Measurements from ENCODE around the gene ADARB2.

ADARB2 gene

DNA sequence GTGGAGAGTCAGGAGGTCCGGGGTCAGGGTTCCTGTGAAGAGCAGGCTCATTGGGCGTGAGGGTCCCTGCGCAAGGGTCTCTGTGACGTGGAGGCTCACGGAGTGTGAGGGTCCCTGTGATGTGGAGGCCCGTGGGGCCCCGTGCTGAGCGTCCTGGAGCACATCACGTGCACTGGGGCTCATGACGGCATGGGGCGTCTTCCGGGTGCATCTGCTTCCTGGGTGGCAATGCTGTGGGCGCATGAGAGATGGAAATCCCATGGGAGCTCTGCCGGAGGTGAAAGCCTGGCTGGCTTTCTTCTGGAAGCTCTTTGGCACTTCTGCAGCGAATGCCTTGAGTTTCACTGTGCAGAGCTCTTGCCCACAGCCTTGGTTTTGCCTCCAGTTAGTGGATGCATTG is 609.7 kb downstream of the ADARB2 start:
- Histone ChIP-seq H3K36me3 (ENCODE audit: insufficient read depth, low read length) (peaks cover 11% of the 10 kb centered on the region), H3K9ac (ENCODE audit: low read depth, low read length) (no peak overlapping the region), H3K4me1 (ENCODE audit: insufficient read depth, low read length) (no peaks in the 10 kb centered on the region), H3K9me3 (ENCODE audit: control insufficient read depth, insufficient read depth, low read length) (no peaks in the 10 kb centered on the region)

Data from ES-I3 (cell line).